Breast epithelium (tissue), 3 donors: ENCODE data around the gene DNAJC27.

Experiments used
- POLR2A ChIP-seq: fragments of 450-650 bp; IDR thresholded peaks from one replicate; pipeline ENCODE4 v1.6.1; 2016; ENCODE audit warnings: antibody characterized with exemption, mild to moderate bottlenecking, moderate library complexity
- POLR2AphosphoS5 ChIP-seq, 3 donors: sonication (generic); formaldehyde crosslinking; IDR thresholded peaks; one replicate each; pipeline ENCODE4 v1.6.1; 2017; ENCODE audit warnings: antibody characterized with exemption in 3 of 3
- TF ChIP-seq, protein P1 (sequence below), 3 donors: fragments of 450-650 bp; IDR thresholded peaks; one replicate each; pipeline ENCODE4 v1.5.1; 2016 to 2017; ENCODE audit warnings: antibody characterized with exemption in 3 of 3, mild to moderate bottlenecking in 3 of 3, moderate library complexity in 3 of 3

DNA sequence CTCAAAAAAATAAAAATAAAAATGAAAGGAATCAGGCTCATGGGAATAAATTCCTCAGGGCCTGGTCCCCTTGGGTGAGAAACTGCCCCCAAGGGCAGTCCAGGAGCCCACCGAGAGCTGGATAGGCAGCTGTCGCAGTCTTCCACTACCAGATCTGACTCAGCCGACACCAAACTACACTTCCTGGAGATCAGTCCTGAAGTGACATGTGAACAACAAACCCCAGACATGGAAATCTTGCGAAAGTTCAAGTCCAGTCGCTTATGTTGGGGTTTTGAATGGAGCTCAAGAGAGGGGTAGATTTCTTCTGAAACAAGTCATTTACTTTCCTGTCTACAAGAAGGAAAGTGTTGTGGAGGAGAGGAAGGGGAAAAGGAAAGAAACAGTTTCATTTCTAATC lies 64.6 kb downstream of the DNAJC27 start:
- TF ChIP-seq, protein P1, sequence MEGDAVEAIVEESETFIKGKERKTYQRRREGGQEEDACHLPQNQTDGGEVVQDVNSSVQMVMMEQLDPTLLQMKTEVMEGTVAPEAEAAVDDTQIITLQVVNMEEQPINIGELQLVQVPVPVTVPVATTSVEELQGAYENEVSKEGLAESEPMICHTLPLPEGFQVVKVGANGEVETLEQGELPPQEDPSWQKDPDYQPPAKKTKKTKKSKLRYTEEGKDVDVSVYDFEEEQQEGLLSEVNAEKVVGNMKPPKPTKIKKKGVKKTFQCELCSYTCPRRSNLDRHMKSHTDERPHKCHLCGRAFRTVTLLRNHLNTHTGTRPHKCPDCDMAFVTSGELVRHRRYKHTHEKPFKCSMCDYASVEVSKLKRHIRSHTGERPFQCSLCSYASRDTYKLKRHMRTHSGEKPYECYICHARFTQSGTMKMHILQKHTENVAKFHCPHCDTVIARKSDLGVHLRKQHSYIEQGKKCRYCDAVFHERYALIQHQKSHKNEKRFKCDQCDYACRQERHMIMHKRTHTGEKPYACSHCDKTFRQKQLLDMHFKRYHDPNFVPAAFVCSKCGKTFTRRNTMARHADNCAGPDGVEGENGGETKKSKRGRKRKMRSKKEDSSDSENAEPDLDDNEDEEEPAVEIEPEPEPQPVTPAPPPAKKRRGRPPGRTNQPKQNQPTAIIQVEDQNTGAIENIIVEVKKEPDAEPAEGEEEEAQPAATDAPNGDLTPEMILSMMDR (IDR thresholded peaks at IDR 0.05), result no peak
- TF ChIP-seq POLR2A (no peak), POLR2AphosphoS5 (IDR thresholded peaks at IDR 0.05) (no peak)
